Measurements from ENCODE around the gene ARHGEF6. TPM values are rescaled to one million over a fixed set of nuclear protein-coding genes. Genes with fewer than 3 reads are reported as not detected.

Gene ARHGEF6
- total and polyA plus RNA-seq, 2 experiments from 2014 or later: 2.5 to 6.0 TPM

DNA sequence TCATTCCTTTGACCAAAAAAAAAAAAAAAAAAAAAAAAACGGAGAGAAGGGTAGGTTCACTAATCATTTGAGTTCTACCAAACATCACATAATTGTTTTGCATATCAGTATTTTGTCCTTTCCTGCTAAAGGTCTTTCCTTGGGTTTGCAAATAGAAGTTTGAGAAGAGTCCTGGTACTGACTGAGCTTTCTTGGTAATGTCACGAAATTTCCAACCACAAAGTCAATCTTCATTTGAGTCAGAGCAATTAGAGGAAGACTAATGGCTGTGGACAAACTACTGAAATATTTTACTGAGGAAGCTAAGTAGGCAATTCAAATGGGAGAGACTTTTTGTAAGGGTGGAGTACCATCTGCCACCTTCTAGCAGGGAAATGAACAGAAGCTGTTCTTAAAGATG is 154.5 kb downstream of the ARHGEF6 start:
- no peak for ATAC-seq
- no peak overlapping the region for H3K27ac Mint-ChIP-seq
- H3K79me2 ChIP-seq (replicated peaks; ENCODE audit: insufficient read depth): no peaks in the 10 kb centered on the region

DNA sequence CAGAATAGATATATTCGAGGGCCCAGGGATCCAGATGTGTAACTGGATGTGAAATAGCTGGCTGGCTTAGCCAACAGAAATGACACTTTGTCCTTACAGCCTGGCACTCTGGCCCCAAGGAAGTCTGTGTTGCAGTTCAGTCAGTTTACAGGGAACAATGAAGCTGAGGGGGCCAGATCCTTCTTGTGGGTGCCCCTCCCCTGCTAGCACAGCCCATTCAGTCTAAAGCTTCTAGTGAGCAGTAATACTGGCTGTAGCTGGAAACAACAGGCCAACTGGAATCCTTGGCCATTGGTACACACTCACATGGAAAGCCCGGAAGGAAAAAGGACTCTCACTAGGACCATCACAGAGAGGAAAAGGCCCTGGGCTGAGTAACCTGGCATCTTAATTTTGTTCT is 155.5 kb downstream of the ARHGEF6 start:
- no peak overlapping the region for H2AFZ ChIP-seq
- peaks cover 2% of the 10 kb centered on the region for H3K27me3 Mint-ChIP-seq (ENCODE audit: insufficient read depth, low read depth, poor library complexity)
- no peak overlapping the region for H3K27ac Mint-ChIP-seq
- H3F3A ChIP-seq (replicated peaks; ENCODE audit: low read depth): no peaks in the 10 kb centered on the region
- no peak overlapping the region for H3K4me2 ChIP-seq
- H3K4me3 Mint-ChIP-seq: no peak overlapping the region
- no peaks in the 10 kb centered on the region for H3K27me3 ChIP-seq (ENCODE audit: insufficient read depth)
- H3K4me1 Mint-ChIP-seq: no peaks in the 10 kb centered on the region
- H3K36me3 Mint-ChIP-seq (ENCODE audit: low read depth): no peaks in the 10 kb centered on the region
- H3K4me3 ChIP-seq: no peak overlapping the region
- ATAC-seq (no peak), DNase-seq (ENCODE audit: low spot score) (no peak)
- no peaks in the 10 kb centered on the region for H3K79me2 ChIP-seq (replicated peaks; ENCODE audit: insufficient read depth)
- no peaks in the 10 kb centered on the region; the same call in 2 of the 3 replicates for H3K9me3 Mint-ChIP-seq
- no peaks in the 10 kb centered on the region for H3K36me3 ChIP-seq (ENCODE audit: insufficient read depth)
- H4K20me1 ChIP-seq (replicated peaks; ENCODE audit: insufficient read depth): no peaks in the 10 kb centered on the region
- H3K9me2 ChIP-seq (ENCODE audit: insufficient read depth): no peaks in the 10 kb centered on the region
- no peak overlapping the region for H3K27ac ChIP-seq (ENCODE audit: low read depth)
- no peaks in the 10 kb centered on the region for H3K4me1 ChIP-seq (ENCODE audit: insufficient read depth)
- no peak for TF ChIP-seq POLR2AphosphoS5 (IDR thresholded peaks at IDR 0.05; ENCODE audit: low read depth)
- TF ChIP-seq EZH2phosphoT487 (IDR thresholded peaks at IDR 0.05; ENCODE audit: unreplicated experiment): no peak
- no peak for TF ChIP-seq ZNF331 (CRISPR knock-in tag; IDR thresholded peaks at IDR 0.05; ENCODE audit: low read depth)
- TF ChIP-seq ZNF114 (CRISPR knock-in tag; IDR thresholded peaks at IDR 0.05): no peak

More for the DNA sequence above, 154.5 kb downstream of the ARHGEF6 start:
- Histone ChIP-seq H3K4me2 (no peak overlapping the region), H3K36me3 (ENCODE audit: insufficient read depth) (no peaks in the 10 kb centered on the region), H3K9me2 (ENCODE audit: insufficient read depth) (no peaks in the 10 kb centered on the region), H4K20me1 (replicated peaks; ENCODE audit: insufficient read depth) (no peaks in the 10 kb centered on the region), H3K27me3 (ENCODE audit: insufficient read depth) (no peaks in the 10 kb centered on the region), H3F3A (replicated peaks; ENCODE audit: low read depth) (no peaks in the 10 kb centered on the region), H3K4me1 (ENCODE audit: insufficient read depth) (no peaks in the 10 kb centered on the region), H3K4me3 (no peak overlapping the region), H3K27ac (ENCODE audit: low read depth) (no peak overlapping the region), H2AFZ (no peak overlapping the region)
- H3K4me3 Mint-ChIP-seq: no peak overlapping the region
- no peaks in the 10 kb centered on the region; the same call in 2 of the 3 replicates for H3K9me3 Mint-ChIP-seq
- H3K4me1 Mint-ChIP-seq: no peaks in the 10 kb centered on the region
- peaks cover 2% of the 10 kb centered on the region for H3K27me3 Mint-ChIP-seq (ENCODE audit: insufficient read depth, low read depth, poor library complexity)
- H3K36me3 Mint-ChIP-seq (ENCODE audit: low read depth): no peaks in the 10 kb centered on the region
- TF ChIP-seq, protein P1, sequence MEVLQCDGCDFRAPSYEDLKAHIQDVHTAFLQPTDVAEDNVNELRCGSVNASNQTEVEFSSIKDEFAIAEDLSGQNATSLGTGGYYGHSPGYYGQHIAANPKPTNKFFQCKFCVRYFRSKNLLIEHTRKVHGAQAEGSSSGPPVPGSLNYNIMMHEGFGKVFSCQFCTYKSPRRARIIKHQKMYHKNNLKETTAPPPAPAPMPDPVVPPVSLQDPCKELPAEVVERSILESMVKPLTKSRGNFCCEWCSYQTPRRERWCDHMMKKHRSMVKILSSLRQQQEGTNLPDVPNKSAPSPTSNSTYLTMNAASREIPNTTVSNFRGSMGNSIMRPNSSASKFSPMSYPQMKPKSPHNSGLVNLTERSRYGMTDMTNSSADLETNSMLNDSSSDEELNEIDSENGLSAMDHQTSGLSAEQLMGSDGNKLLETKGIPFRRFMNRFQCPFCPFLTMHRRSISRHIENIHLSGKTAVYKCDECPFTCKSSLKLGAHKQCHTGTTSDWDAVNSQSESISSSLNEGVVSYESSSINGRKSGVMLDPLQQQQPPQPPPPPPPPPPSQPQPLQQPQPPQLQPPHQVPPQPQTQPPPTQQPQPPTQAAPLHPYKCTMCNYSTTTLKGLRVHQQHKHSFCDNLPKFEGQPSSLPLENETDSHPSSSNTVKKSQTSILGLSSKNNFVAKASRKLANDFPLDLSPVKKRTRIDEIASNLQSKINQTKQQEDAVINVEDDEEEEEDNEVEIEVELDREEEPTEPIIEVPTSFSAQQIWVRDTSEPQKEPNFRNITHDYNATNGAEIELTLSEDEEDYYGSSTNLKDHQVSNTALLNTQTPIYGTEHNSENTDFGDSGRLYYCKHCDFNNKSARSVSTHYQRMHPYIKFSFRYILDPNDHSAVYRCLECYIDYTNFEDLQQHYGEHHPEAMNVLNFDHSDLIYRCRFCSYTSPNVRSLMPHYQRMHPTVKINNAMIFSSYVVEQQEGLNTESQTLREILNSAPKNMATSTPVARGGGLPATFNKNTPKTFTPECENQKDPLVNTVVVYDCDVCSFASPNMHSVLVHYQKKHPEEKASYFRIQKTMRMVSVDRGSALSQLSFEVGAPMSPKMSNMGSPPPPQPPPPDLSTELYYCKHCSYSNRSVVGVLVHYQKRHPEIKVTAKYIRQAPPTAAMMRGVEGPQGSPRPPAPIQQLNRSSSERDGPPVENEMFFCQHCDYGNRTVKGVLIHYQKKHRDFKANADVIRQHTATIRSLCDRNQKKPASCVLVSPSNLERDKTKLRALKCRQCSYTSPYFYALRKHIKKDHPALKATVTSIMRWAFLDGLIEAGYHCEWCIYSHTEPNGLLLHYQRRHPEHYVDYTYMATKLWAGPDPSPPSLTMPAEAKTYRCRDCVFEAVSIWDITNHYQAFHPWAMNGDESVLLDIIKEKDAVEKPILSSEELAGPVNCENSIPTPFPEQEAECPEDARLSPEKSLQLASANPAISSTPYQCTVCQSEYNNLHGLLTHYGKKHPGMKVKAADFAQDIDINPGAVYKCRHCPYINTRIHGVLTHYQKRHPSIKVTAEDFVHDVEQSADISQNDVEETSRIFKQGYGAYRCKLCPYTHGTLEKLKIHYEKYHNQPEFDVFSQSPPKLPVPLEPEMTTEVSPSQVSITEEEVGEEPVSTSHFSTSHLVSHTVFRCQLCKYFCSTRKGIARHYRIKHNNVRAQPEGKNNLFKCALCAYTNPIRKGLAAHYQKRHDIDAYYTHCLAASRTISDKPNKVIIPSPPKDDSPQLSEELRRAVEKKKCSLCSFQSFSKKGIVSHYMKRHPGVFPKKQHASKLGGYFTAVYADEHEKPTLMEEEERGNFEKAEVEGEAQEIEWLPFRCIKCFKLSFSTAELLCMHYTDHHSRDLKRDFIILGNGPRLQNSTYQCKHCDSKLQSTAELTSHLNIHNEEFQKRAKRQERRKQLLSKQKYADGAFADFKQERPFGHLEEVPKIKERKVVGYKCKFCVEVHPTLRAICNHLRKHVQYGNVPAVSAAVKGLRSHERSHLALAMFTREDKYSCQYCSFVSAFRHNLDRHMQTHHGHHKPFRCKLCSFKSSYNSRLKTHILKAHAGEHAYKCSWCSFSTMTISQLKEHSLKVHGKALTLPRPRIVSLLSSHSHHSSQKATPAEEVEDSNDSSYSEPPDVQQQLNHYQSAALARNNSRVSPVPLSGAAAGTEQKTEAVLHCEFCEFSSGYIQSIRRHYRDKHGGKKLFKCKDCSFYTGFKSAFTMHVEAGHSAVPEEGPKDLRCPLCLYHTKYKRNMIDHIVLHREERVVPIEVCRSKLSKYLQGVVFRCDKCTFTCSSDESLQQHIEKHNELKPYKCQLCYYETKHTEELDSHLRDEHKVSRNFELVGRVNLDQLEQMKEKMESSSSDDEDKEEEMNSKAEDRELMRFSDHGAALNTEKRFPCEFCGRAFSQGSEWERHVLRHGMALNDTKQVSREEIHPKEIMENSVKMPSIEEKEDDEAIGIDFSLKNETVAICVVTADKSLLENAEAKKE (CRISPR knock-in tag; IDR thresholded peaks at IDR 0.05): no peak
- no peak for DNase-seq (ENCODE audit: low spot score)

Measured in GM23338 (cell line).